GM04503 (cell line): ENCODE results near the gene DYNC1I1.

Experiments used
- DNase-seq: peaks from one replicate; pipeline ENCODE4 v3.0.0-alpha.2; 2012; ENCODE audit warnings: low read depth

Gene DYNC1I1

GRCh38 chr7:96085953-96086352 is 313.6 kb downstream of the DYNC1I1 start:
- DNase-seq, result no peak

GRCh38 chr7:96088579-96088978 is 316.2 kb downstream of the DYNC1I1 start:
- no peak for DNase-seq

GRCh38 chr7:96089511-96089910 is 317.2 kb downstream of the DYNC1I1 start:
- DNase-seq, result no peak

- no peak for DNase-seq
Observed at GRCh38 chr7:96090756-96091155, 318.4 kb downstream of the DYNC1I1 start.

- DNase-seq, result peak; percentile 44
Observed at GRCh38 chr7:96093435-96093834, 321.1 kb downstream of the DYNC1I1 start.

- no peak for DNase-seq
Observed at GRCh38 chr7:96097835-96098234, 325.5 kb downstream of the DYNC1I1 start.

GRCh38 chr7:96100737-96101136 is 328.4 kb downstream of the DYNC1I1 start:
- DNase-seq, result no peak

- DNase-seq, result no peak
Observed at GRCh38 chr7:96102096-96102811, 329.9 kb downstream of the DYNC1I1 start.

- DNase-seq, result no peak
Observed at GRCh38 chr7:96104984-96105383, 332.6 kb downstream of the DYNC1I1 start.

GRCh38 chr7:96111405-96111804 is 339.1 kb downstream of the DYNC1I1 start:
- DNase-seq, result no peak

GRCh38 chr7:96114190-96114589 is 341.8 kb downstream of the DYNC1I1 start:
- DNase-seq, result no peak

GRCh38 chr7:96116173-96116572 is 343.8 kb downstream of the DYNC1I1 start:
- no peak for DNase-seq

GRCh38 chr7:96118449-96119001 is 346.2 kb downstream of the DYNC1I1 start:
- DNase-seq, result no peak

GRCh38 chr7:96120445-96121225 is 348.3 kb downstream of the DYNC1I1 start:
- DNase-seq, result no peak

- no peak for DNase-seq
Observed at GRCh38 chr7:96121752-96122151, 349.4 kb downstream of the DYNC1I1 start.

- DNase-seq, result no peak
Observed at GRCh38 chr7:96122746-96123145, 350.4 kb downstream of the DYNC1I1 start.

GRCh38 chr7:96126382-96126781 is 354.0 kb downstream of the DYNC1I1 start:
- no peak for DNase-seq

- DNase-seq, result no peak
Observed at GRCh38 chr7:96127746-96128145, 355.4 kb downstream of the DYNC1I1 start.

- DNase-seq, result no peak
Observed at GRCh38 chr7:96131525-96131924, 359.2 kb downstream of the DYNC1I1 start.

- DNase-seq, result no peak
Observed at GRCh38 chr7:96135241-96135640, 362.9 kb downstream of the DYNC1I1 start.

GRCh38 chr7:96136600-96137239 is 364.4 kb downstream of the DYNC1I1 start:
- DNase-seq, result no peak

GRCh38 chr7:96143495-96144259 is 371.3 kb downstream of the DYNC1I1 start:
- no peak for DNase-seq
